ENCODE measurements around the gene TMEM267.

Gene TMEM267

GRCh38 chr5:43483298-43484105, at the start of gene TMEM267:
Gene TMEM267, minus strand, starts transcription at chr5:43483865. Its CDS starts 29,896 bp downstream, at chr5:43453969.
- peak; percentile 96 for DNase-seq (ENCODE audit: low read depth)
- TF ChIP-seq CTCF (conservative IDR thresholded peaks at IDR 0.05; ENCODE audit: low read depth, low read length), result no peak
- H3K4me3 ChIP-seq (ENCODE audit: low read depth, low read length), result peak within 1 kb of the TSS; percentile 74

- no peak for TF ChIP-seq CTCF (conservative IDR thresholded peaks at IDR 0.05; ENCODE audit: low read depth, low read length)
- no peak overlapping the region for H3K4me3 ChIP-seq (ENCODE audit: low read depth, low read length)
- DNase-seq (ENCODE audit: low read depth), result no peak
Measured at GRCh38 chr5:43530648-43531047, 47.0 kb upstream of the TMEM267 start.

- H3K4me3 ChIP-seq (ENCODE audit: low read depth, low read length), result no peak overlapping the region
- no peak for DNase-seq (ENCODE audit: low read depth)
- no peak for TF ChIP-seq CTCF (conservative IDR thresholded peaks at IDR 0.05; ENCODE audit: low read depth, low read length)
Measured at GRCh38 chr5:43523662-43524072, 40.0 kb upstream of the TMEM267 start.

GRCh38 chr5:43520615-43521014, 37.0 kb upstream of the TMEM267 start:
- no peak for DNase-seq (ENCODE audit: low read depth)
- TF ChIP-seq CTCF (conservative IDR thresholded peaks at IDR 0.05; ENCODE audit: low read depth, low read length), result no peak
- no peak overlapping the region for H3K4me3 ChIP-seq (ENCODE audit: low read depth, low read length)

GRCh38 chr5:43515678-43516048, 32.0 kb upstream of the TMEM267 start:
- DNase-seq (ENCODE audit: low read depth), result no peak
- peak overlapping the region; percentile 74 for H3K4me3 ChIP-seq (ENCODE audit: low read depth, low read length)
- no peak for TF ChIP-seq CTCF (conservative IDR thresholded peaks at IDR 0.05; ENCODE audit: low read depth, low read length)

GRCh38 chr5:43514816-43515677, 31.4 kb upstream of the TMEM267 start, which contains the start of gene C5orf34:
Gene C5orf34, minus strand, starts transcription at chr5:43515148. Its CDS starts 5,809 bp downstream, at chr5:43509339.
- peak; percentile 98 for DNase-seq (ENCODE audit: low read depth)
- TF ChIP-seq CTCF (conservative IDR thresholded peaks at IDR 0.05; ENCODE audit: low read depth, low read length), result no peak
- peak within 1 kb of the TSS; percentile 74 for H3K4me3 ChIP-seq (ENCODE audit: low read depth, low read length)

Measured in choroid plexus epithelial cell (primary cell).